Brain pericyte (primary cell): Measurements from ENCODE around the gene TLE2.
"Not testable (repeated sequence)": the region's sequence is repeated elsewhere in the genome, so short reads cannot be mapped to it uniquely, and the experiment has no call there.

Source experiments
- DNase-seq: peaks from one replicate; pipeline ENCODE4 v3.0.0-alpha.2; 2012; ENCODE audit warnings: low read depth, low spot score

TLE2 gene

DNA sequence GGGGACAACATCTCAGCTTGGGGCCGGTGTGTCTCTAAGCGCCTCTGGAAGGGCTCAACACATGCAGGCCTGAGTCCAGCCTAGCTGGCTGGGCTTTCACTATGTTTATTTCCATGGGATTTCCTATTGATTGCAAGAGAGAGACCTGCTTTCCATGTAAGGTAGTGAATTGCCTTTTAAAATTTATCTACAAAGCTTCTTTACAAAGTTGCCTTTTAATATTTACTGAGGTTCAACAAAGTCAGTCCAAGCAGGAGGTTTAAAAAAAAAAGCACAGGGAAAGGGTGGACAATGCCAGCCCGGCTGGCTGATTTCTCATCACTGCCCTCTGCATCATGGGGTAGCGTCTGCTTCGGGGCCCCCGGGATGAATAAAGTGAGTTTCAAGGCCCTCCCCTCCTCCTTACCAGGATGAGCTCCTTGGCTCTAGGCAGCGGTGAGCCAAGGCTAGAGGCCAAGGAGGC is 15.8 kb downstream of the TLE2 start:
- DNase-seq = no peak

DNA sequence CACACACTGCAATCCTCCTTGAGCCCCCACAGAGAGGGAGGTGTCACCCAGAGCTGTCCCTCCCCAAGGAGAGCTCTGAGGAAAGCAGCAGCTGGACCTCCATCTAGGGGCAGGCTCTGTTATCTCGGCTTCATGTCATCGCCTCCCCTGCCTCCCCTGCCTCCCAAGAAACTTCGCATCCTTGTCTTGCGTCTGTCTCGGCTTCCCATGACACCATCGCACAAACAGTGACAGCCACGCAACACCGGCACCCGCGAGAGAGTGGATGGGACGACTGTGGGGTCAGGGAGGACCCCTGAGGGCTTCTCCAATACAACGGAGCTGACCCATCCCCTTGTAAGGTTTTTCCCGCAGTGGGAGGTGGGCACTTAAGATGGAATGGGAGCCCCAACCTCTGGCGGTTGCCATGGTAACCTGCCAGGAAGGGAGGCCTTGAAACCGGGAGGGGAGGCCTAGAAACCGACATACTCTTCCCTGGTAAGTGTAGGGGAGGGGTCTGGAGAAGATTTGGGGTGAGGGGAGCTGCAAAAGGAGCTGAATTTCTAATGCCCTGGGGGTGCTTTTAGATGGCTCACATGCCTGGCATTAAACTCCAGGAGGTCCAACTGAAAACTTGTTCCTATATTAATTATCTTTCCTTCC is 16.3 kb downstream of the TLE2 start:
- DNase-seq = no peak

DNA sequence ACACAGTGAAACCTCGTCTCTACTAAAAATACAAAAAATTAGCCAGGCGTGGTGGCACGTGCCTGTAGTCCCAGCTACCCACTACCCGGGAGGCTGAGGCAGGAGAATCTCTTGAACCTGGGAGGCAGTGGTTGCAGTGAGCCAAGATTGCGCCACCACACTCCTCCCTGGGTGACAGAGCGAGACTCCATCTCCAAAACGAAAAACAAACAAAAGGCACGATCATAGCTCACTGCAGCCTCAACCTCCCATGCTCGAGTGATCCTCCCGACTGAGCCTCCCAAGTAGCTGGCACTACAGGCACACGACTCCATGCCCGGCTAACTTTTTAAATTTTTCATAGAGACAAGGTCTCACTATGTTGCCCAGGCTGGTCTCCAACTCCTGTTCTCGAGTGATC is 17.0 kb downstream of the TLE2 start:
- DNase-seq = not testable (repeated sequence)

DNA sequence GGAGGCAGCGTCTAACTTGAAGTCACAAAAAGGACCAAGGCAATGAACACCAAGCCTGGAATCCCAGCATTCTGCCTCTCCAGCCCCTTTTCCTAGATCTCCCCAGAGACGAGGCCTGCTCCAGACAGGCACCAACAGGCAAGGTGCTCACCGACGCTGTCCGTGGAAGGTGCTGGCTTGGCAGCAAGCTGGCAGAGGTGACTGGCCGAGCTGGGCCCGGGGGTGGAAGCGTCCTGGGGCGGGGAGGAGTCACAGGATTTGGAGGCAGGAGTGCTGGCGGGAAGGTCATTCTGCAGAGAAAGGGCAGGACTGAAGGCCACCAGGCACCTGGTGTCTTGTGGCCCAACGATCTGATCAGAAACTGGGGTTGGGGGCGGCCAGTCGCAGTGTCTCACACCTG is 18.2 kb downstream of the TLE2 start:
- no peak for DNase-seq

DNA sequence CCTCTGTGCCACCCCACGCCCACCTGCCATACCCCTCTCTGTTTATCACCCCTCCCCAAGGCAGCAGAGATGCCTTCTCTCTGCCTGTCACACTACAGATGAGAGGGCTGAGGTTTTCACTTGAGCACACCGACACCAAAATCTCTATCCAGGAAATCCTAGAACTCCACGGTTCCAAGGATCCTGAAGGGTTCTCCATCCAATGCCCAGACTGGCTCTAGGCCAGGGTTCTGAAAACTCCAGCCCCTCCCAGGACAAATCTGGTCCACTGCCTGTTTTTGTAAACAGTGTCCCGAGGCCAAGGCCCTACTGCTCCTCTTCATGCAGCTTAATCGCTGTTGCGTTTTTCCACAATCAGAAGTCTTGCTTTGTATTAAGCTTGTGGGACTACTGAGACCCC is 20.1 kb downstream of the TLE2 start:
- no peak for DNase-seq

DNA sequence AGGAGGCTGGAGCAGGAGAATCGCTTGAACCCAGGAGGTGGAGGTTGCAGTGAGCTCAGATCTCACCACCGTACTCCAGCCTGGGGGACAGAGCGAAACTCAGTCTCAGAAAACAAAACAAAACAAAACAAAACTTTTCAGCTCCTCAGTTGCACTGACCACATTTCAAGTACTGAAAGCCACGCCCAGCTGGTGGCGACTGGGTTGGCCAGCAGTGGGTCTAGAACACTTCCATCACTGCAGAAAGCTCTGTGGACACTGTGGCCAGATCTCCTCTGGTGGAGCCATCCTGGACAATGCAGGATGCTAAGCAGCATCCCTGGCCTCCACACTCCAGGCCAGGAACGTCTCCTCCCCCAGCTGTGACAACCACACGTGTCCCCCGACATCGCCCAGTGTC is 21.1 kb downstream of the TLE2 start:
- DNase-seq = no peak

DNA sequence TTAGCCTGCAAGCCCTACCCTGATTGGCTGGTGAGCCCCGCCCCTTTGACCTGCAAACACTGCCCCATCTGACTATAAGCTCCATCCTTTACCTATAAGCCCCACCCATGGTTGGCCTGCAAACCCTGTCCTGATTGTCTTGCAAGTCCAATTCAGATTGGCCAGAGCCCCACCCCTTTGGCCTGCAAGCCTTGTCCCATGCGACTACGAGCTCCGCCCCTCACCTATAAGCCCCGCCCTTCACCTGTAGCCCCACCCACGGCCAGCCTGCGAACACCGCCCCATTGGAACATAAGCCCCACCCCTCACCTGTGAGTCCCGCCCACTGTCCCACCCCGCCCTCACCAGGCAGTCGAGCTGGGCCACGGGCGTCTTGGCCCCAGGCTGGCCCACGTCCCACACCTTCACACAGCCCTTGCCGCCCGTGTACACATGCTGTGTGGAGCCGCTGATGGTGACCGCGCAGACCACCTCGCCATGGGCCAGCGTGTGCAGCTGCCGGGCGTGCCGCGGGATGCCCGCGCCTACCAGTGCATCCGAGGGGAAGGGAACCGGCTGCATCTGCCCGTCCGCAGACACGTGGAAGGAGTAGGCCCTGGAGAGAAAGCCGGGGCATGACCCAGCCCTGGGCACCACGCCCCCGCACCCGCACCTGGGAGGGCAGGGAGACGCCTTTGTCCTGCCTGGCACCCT is 22.9 kb downstream of the TLE2 start:
- DNase-seq = no peak

DNA sequence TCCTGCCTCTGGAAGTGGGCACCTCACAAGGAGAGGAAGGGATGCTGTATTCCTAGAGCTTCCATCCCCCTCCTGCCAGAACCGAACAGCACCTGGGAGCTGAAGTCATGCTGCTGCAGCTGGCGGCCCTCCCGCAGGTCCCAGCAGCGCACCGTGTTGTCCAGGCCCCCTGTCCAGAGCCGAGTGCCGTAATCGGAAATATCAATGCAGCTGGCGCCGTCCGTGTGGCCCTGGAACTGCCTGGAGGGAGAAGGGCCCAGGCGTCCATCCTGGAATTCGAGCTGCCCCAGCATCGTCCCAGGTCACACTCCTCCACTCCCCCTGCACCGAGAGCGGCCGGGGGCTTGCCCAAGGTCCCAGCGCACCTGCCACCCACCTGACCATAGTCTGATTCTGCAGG is 23.7 kb downstream of the TLE2 start:
- no peak for DNase-seq

DNA sequence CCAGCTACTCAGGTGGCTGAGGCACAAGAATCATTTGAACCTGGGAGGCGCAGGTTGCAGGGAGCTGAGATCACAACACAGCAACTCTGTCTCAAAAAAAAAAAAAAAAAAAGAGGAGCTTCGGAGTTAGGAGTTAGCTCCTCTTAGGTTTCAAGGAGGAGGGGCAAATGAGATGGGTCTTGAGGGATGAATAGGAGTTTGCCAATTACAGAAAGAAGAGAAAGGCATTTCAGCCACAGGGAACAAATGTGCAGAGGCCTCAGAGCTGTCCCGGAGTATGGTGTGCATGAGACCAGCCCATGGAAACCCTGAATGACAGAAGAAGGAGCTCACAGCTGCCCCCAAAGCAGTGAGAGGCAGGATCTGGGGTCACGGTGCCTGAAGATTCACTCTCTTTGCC is 24.6 kb downstream of the TLE2 start:
- DNase-seq = no peak

DNA sequence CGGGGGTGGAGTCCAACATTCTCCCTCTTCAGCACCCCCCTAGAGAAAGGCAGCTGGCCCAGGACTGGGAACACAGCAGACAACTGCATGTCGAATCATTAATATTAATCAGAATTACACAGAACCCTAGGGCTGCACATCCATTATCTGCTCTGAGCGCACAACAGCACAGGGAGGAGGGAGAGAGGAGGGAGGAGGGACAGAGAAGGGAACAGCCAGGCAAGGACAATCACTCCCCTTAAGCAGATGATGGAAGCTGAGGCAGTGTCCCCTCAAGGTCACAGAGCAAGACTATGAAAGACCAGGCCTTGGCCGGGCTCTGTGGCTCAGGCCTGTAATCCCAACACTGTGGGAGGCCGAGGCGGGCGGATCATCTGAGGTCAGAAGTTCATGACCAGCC is 26.0 kb downstream of the TLE2 start:
- DNase-seq = no peak

DNA sequence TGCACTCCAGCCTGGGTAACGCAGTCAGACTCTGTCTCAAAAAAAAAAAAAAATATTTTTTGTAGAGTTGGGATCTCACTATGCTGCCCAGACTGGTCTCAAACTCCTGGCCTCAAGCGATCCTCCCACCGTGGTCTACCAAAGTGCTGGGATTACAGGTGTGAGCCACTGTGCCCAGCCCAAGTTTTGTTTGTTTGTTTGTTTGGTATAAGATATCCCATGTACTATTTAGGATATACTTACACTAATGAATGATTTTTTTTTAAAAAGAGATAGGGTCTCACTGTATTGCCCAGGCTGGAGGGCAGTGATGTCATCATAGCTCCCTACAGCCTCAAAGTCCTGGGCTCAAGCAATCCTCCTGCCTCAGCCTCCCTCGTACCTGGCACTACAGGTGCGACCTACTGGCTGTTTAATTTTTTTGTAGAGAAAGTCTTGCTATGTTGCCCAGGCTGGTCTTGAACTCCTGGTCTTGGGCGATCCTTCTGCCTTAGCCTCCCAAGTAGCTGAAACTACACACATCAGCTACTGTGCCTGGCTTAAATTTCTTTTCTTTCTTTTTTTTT is 27.8 kb downstream of the TLE2 start:
- DNase-seq = no peak

DNA sequence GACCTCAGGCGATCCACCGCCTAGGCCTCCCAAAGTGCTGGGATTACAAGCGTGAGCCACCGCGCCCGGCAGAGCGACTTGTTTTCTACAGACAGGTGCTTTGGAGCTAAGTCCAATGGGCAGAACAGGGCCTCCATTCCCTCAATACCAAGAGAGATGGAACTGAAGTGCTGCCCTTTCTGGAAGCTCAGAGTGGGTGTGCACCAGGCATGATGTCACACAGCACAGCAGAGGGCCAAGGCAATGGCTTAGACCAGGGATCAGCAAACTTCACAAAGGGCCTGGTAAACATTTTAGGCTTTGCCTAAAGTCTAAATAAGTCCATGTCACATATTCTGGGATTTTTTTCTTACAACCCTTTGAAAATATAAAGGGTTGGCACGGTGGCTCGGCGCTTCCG is 30.4 kb downstream of the TLE2 start:
- DNase-seq = no peak

DNA sequence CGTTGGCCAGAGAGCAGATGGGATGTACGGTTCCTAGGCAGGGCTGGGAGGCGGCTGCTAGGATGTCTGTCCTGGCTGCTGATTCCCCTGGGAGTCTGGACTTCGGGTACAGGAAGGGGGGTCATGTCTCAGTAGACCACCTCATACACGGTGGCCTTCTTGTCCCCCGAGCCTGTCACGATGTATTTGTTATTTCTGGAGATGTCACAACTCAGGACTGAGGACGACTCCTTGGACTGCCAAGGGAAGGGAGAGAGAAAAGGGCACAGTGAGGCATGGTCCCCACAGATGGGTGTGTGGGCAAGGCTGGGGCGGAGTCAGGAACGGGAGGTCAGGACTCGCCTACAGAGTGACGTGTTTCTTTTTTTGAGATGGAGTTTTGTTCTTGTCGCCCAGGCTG is 31.4 kb downstream of the TLE2 start:
- no peak for DNase-seq

DNA sequence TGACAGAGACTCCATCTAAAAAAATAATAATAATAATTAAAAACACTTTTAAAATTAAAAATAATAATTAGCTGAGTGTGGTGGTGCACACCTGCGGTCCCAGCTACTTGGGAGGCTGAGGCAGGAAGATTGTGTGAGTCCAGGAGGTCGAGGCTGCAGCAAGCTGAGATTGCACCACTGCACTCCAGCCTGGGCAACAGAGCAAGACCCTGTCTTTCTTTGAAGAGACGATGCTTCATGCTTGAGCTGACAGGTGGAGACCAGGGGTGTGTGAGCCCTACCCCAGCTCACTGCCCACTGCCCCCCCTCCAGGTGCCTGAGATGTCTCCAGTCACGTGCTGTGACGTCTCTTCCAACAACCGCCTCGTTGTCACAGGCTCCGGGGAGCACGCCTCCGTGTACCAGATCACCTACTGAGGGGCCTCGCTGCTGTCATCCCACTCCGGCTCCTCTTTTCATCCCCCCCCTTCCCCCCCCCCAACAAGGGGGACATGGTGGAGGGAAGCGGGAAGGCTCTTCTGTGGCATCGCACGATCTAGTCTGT is 34.4 kb downstream of the TLE2 start:
- no peak for DNase-seq

DNA sequence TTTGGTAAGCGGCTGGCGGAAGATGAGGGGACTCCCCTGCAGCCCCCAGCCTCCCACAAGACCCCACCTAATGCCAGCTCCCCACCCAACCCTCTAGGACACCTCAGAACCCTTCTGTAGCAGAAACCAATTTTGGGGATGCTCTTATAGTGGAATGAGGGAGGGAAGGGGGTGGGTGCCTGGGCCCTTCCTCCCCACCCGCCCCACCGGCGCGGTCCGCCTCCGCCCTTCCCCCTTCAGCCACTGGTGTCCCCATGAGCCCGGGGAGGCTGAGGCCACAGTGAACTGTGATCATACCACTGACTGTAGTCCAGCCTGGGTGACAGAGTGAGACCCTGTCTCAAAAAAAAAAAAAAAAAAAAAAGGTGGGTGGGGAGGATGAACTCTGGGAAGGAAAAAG is 35.5 kb downstream of the TLE2 start:
- DNase-seq = no peak

DNA sequence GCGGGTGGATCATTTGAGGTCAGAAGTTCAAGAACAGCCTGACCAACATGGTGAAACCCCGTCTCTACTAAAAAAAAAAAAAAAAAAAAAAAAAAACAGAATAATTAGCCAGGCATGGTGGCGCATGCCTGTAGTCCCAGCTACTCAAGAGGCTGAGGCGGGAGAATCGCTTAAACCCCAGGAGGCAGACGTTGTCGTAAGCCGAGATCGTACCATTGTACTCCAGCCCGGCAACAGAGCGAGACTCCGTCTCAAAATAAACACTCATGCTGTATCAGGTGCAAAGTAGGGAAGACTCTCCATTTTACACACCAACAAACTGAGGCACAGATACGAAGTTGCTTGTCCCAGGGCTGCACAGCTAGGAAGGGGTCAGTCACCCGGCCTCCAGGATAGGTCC is 36.1 kb downstream of the TLE2 start:
- DNase-seq = no peak

DNA sequence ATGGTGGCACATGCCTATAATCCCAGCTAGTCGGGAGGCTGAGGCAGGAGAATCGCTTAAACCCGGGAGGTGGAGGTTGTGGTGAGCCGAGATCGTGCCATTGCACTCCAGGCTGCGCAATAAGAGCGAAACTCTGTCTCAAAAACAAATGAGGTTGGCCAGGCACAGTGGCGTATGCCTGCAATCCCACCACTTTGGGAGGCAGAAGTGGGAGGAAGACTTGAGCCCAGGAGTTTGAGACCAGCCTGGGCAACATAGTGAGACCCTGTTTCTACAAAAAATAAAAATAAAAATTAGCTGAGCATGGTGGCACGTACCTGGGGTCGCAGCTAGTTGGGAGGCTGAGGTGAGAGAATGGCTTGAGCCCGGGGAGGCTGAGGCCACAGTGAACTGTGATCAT is 36.7 kb downstream of the TLE2 start:
- not testable (repeated sequence) for DNase-seq

DNA sequence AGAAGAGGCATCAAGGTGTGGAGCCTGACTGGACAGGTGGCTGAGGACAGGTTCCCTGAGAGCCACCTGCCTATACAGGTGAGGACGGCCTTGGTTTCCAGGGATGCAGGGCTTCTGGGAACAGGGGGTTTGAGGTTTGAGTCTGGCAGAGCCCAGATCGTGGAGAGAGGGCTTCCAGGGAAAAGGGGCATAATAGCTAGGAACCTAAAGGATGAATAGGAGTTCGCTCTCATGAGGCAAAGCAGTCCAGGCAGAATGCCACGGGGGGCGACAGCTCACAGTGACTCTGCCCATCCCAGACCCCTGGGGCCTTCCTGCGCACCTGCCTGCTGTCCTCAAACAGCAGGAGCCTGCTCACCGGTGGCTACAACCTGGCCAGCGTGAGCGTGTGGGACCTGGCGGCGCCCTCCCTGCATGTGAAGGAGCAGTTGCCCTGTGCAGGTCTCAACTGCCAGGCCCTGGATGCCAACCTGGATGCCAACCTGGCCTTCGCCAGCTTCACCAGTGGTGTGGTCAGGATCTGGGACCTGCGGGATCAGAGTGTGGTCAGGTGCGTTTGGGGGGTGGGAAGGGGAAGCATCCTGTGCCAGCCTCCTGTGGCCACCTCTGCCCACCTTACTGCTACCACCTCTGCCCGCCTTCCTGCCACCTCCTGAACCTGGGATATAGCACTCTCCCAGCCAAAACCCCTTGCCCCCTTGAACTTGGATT is 39.7 kb downstream of the TLE2 start:
- no peak for DNase-seq

DNA sequence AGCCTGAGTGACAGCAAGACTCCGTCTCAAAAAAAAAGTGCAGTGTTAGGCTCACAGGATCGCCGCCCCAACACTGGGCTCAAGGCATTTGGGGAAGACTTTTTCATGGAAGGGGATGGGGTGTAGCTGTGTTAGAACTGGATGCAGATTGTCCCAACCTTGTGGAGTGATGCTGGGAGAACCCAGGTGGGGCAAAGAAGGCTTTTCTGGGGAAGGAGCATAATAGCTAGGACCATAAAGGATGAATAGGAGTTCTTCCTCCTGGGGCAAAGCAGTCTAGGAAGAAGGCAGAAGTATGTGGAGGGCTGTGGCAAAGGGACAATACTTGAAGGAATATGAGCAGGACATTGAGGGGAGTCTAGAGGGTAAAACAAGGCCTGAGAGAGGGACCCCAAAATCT is 40.5 kb downstream of the TLE2 start:
- DNase-seq = no peak

DNA sequence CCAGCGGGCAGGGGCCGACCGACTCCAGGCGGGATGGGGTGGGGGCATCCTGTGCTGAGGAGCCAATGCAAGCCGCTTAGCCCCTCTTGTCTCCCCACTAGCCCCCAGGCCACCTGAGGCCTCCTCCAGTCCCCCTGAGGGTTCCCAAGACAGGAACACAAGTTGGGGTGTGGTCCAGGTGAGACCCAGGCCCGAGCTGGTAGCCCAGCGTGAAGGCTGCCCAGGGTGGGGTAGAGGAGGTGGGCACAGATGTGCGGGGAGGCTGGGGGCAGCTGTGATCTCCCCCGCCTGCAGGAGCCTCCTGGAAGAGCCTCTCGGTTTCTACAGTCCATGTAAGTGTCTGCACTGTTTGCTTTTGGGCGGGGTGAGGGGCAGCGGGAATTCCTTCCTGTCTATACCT is 41.3 kb downstream of the TLE2 start:
- DNase-seq = no peak

DNA sequence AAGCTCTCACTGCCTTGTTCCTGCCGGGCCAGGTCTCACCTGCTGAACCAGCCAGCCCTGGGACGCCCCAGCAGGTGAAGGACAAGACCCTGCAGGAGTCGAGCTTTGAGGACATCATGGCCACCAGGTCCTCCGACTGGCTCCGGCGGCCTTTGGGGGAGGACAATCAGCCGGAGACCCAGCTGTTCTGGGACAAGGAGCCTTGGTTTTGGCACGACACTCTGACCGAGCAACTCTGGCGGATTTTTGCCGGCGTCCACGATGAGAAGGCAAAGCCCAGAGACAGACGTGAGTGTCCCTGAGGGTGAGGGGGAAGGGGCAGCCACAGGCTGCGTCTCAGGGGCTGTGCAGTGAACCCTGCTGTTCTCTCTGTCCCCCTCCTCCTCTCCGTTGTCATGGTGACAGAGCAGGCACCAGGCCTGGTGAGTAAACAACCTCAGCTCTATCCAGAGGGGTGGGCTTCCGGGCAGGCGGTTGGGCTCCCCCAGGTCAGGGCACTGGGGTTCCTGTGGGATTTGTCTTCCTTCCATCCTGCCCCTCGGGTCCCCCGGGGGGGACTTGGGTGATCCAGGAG is 42.0 kb downstream of the TLE2 start:
- DNase-seq = no peak

DNA sequence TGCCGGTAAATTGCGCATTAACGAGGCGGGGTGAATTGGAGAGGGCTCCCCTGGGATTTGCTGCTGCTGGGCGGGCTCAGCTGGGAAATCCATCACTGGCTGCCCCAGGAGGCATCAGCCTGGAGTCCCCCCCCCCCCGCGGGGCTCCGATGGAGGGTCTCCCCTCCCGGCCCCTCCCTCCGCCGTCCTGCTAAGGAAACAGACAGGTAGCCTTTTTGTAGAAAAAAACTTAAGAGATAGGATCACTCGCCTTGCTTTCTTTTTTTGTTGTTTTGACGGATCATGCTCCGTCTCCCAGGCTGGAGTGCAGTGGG is 44.9 kb downstream of the TLE2 start:
- DNase-seq = no peak
